NCI-H446 treated with DMSO at 0.1 percent for 48 hours (cell line): ENCODE data around the gene EXO1.
"Not testable (repeated sequence)": the region's sequence is repeated elsewhere in the genome, so short reads cannot be mapped to it uniquely, and the experiment has no call there.

Experiments used
- DNase-seq: peaks from one replicate; lab custom pipeline; 2025; lab: John Stamatoyannopoulos, UW

The EXO1 gene

GRCh38 chr1:241836941-241837340 lies 11.1 kb upstream of the EXO1 start:
- DNase-seq: no peak

- DNase-seq: no peak
Measured at GRCh38 chr1:241837416-241837815, 10.6 kb upstream of the EXO1 start.

- no peak for DNase-seq
Measured at GRCh38 chr1:241837901-241838300, 10.1 kb upstream of the EXO1 start.

GRCh38 chr1:241838897-241839296 lies 9.1 kb upstream of the EXO1 start:
- no peak for DNase-seq

- DNase-seq: no peak
Measured at GRCh38 chr1:241839369-241839979, 8.5 kb upstream of the EXO1 start.

GRCh38 chr1:241840164-241840563 lies 7.8 kb upstream of the EXO1 start:
- no peak for DNase-seq

- no peak for DNase-seq
Measured at GRCh38 chr1:241841691-241842090, 6.3 kb upstream of the EXO1 start.

GRCh38 chr1:241842565-241842964 lies 5.4 kb upstream of the EXO1 start:
- DNase-seq: no peak

- DNase-seq: no peak
Measured at GRCh38 chr1:241844593-241844992, 3.4 kb upstream of the EXO1 start.

GRCh38 chr1:241846375-241846774 lies 1.6 kb upstream of the EXO1 start:
- DNase-seq: no peak

- no peak for DNase-seq
Measured at GRCh38 chr1:241846862-241847539, 1.0 kb upstream of the EXO1 start.

- DNase-seq: no peak
Measured at GRCh38 chr1:241847540-241847795, 536 bp upstream of the EXO1 start.

- DNase-seq: no peak
Measured at GRCh38 chr1:241848686-241849344, 811 bp downstream of the EXO1 start.

- DNase-seq: no peak
Measured at GRCh38 chr1:241849345-241849695, 1.3 kb downstream of the EXO1 start.

GRCh38 chr1:241855545-241856140 lies 7.6 kb downstream of the EXO1 start:
- DNase-seq: not testable (repeated sequence)

GRCh38 chr1:241857131-241857530 lies 9.1 kb downstream of the EXO1 start:
- DNase-seq: no peak

GRCh38 chr1:241860922-241861321 lies 12.9 kb downstream of the EXO1 start:
- no peak for DNase-seq

GRCh38 chr1:241869022-241869421 lies 21.0 kb downstream of the EXO1 start:
- no peak for DNase-seq

GRCh38 chr1:241870336-241870735 lies 22.3 kb downstream of the EXO1 start:
- no peak for DNase-seq

GRCh38 chr1:241870746-241871430 lies 22.9 kb downstream of the EXO1 start:
- no peak for DNase-seq

GRCh38 chr1:241881440-241881839 lies 33.4 kb downstream of the EXO1 start:
- DNase-seq: no peak

- no peak for DNase-seq
Measured at GRCh38 chr1:241883159-241883558, 35.2 kb downstream of the EXO1 start.

- DNase-seq: no peak
Measured at GRCh38 chr1:241888232-241888631, 40.2 kb downstream of the EXO1 start.
